Measurements from ENCODE around the gene TRIM44.
"Not testable (repeated sequence)": the region's sequence is repeated elsewhere in the genome, so short reads cannot be mapped to it uniquely, and the experiment has no call there.

GRCh38 chr11:35668350-35668749 lies 5.8 kb downstream of the TRIM44 start:
- not testable (repeated sequence) for TF ChIP-seq CTCF, POLR2A (IDR thresholded peaks at IDR 0.05)
